NCI-H187 treated with DMSO at 0.1 percent for 48 hours (cell line): Measurements from ENCODE around the gene KIAA0586.
"Not testable (repeated sequence)": the region's sequence is repeated elsewhere in the genome, so short reads cannot be mapped to it uniquely, and the experiment has no call there.

Experiments used
- DNase-seq: peaks from one replicate; lab custom pipeline; 2025; lab: John Stamatoyannopoulos, UW

KIAA0586 gene

DNA sequence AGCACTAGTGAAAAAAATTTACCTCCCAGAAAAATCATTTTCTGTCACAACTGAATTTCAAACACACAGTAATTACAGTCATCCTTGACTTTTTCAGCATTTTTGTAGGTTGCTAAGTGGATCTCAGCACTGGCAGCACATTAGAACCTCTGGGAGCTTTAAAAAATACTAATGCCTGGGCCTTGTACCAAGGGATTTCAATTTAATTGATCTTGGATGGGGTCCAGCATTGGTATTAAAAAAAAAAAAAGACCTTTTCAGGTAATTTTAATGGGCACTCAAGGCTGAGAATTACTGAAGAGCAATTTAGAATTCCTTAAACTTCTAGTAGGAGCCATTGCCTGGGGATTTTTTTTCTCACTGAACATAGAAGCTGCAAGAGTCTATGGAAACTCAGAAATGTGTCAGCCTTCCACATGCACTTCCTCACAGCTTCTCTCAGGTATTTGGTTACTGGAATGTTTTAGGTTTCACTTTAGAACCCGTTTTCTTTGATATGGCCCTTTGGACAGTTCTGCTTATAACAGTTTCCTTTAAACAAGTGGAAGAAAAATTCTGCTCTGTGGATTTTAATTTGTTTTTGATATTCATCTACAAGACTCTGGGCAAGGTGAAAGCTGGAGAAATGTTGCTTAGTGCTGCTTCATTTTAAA is 121.7 kb downstream of the KIAA0586 start:
- no peak for DNase-seq

DNA sequence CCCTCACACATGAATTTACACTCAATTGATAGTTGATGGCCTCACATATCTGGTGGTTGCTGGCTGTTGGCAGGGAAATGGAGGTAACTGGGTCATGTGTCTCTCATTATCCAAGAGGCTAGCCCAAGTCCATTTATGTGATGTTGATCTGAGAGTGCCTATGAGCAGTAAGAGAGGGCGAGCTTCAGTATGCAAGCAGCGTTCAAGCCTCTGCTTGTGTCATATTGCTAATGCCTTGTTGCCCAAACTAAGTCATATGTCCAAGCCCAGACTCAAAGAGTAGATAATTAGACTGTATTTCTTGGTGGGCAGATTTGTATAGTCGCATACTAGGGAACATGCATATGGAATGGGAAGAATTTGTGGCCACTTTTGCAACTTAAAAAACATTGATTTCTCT is 126.4 kb downstream of the KIAA0586 start:
- no peak for DNase-seq

DNA sequence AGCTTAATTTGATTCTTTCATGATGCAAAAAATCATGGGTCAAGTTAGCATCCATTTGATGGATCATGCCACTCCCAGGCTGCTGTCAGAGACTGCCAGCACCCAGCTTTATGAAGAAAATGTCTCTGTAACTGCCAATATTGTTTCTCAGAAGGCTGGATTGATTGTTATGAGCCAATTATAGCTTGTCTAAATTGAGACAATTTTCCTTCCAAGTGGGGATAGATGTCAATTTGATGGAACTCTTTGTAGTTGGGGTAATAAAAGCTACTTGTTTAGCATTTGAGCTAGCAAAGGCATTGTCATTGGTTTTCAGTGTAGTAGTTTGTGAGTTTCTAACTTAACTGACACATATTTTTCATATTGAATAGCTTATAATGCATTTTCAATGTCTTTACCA is 128.1 kb downstream of the KIAA0586 start:
- no peak for DNase-seq

DNA sequence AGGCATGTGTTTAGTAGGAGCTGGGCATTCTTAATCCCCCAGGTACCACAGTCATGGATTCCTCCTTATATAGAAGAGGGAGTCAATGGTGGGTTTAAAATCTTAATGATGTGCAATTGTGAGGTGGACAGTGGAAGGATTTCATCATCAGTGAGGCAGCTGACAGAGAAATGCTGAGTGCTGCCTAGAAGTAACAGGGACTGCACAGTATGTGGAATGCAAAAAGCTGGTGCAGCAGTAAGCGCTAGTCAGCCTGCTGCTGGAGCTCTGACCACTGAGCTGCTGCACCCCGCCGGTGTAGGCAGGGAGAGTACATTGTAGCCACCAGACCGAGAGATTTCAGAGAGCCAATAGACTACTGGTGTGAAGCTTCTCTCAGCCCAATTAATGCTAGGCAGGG is 129.7 kb downstream of the KIAA0586 start:
- DNase-seq: no peak

DNA sequence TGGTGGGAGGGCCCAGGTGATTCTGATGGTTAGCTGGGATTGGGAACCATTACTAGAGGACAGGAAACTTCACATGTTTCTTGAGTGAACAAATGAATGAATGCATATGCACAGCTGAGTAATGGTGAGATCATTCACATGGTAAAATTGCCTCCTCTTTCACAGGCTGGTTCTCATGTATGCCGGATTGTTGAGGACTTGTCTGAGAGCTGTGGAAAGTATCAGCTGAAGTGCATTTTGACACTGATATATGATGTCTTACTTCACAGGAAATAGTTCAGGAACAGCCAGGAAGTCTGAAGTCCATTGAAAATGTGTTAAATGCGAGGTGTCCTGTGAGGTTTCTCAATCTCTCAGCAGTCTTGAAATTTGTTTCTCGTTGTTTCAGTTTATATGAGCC is 132.7 kb downstream of the KIAA0586 start:
- DNase-seq: no peak

DNA sequence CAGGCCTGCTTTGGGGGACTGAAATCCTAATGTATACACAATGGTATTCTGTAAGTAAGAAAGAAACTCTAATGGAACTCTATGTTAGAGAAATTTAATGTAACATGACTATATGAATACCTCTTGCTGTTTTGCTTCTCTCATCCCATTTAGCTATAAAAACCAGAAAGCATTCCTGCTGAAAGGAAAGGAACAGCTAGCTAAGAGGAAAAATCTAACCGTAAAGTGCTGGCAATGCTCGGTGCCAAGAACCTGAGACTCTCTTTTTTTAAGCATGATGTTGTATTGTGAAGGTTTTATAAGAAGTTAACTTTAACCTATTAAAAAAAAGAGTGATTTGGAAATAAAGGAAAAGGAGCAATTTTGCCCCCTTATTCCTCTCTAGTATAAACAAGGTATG is 134.6 kb downstream of the KIAA0586 start:
- no peak for DNase-seq

DNA sequence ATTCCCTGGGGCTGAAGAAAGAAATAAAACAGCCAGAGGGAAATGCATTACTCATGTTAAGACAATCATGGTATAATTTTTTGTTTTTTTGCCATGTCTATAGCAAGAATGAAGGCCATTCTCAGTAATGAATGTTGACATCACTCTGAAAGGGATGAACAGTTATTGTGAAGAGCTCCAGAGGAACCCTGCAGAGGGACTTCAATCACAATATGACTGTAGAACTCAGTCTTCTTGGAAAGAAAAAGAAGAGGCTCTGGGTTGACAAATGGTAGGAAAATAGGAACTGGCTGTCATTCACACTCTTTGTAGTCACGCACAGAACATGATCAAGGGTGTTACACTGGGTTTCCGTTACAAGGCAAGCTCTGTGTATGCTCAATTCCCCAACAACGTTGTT is 136.5 kb downstream of the KIAA0586 start:
- DNase-seq: no peak

DNA sequence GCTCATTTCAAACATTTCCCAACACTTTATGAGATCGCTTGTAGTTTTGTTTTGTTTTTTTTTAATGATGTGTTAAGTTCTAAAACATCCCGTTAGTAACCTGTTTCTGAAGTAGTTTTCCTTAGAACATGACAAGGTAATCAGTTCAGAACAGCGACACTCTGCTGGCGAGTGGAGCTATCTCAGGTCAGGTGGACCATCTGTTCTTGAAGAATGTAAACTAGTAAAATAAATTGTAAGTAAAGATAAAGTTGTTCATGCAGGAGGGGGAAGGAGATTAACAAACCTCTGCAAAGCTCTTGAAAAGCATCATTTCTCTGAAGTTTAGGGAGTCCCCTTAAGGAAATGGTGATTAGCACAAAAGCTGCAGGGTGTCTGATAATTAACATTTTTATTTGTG is 138.3 kb downstream of the KIAA0586 start:
- DNase-seq: no peak

DNA sequence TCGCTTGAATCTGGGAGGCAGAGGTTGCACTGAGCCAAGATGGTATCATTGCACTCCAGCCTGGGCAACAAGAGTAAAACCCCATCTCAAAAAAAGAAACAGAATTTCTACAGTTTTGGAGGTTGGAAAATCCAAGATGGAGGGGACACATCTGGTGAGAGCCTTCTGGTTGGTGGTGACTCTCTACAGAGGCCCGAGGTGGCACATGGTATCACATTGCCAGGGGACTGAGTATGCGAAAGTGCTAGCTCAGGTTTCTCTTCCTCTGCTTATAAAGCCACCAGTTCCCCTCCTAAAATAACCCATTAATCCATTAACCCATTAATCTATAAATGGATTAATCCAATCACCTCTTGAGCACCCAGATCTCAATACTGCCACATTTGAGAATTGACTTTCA is 139.5 kb downstream of the KIAA0586 start:
- no peak for DNase-seq

DNA sequence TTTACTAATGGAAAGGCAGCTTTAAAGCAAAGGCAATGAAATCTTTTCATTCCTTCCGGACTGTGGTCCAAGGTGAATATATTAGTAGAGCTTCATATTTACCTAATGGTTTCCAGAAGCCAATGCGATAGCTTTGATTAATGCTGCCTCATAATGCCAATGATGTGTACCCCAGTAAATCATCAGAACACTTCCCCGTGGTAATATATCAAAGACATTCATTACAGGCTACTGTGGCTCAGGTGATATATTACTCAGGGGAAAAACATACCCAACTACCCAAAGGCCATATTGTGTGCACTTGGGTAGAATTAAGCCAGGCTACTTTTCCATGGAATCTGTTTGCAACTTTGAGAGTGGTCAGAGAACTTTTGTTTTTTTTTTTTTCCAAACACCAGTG is 140.8 kb downstream of the KIAA0586 start:
- DNase-seq: no peak

DNA sequence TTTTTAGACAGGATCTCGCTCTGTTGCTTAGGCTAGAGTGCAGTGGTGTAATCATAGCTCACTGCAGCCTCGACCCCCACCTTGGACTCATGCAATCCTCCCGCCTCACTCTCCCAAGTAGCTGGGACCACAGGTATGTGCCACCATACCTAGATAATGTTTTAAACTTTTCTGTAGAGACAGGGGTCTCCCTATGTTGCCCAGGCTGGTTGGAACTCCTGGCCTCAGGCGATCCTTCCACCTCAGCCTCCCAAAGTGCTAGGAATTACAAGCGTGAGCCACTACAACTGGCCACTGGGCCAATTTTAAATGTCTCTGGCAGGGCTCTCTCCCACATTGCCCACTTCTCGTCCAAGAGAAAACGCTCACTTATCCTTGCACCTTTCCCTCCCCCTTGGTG is 143.7 kb downstream of the KIAA0586 start:
- no peak for DNase-seq

DNA sequence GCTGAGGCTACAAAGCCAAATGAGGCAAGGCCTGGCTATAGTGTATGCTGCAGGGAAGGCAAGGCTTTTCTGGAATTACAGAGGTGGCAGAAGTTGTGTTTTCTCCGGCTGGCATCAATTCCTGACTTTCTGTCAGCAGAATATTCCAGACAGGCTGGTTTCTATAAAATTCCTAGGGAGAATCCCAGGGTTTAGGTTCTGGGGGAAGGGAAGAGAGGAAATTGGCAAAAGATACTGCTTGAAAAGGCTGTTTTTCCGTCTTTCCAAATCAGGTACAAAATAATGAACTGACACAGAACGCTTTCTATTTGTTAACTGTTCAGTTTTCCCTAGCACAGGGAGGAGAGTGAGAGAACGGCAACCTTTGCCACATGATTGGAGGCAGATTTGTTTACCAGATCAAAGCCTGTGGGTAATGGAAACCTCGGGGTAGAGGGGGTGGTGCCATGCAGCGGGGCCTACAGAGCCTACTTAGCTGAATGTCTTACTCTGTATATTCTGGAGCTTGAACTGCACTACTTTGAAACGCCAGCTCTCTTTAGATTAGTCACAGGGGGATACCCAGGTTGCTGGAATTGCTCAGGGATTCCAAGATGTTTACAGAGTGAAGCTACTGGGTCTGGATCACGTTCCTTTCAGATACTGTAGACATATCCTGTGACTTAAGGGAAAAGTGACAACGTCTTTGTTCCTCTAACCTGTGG is 144.4 kb downstream of the KIAA0586 start:
- DNase-seq: no peak

DNA sequence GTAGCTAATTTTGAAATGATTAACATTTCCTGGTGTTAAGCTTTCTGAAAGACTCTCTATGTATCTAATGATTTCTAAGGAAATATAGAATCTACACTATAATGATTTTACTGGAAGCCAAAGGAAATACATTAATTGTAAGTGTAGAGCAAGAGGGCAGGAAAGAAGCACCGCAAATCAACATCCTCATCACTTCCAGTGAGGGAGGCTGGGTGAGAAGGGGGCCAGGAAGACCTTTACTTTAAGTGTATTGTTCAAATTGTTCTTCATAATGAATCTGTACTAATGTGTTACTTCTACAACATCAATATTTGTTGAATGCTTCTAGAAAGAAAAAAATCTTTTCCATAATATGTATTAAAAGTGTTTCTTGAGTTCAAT is 144.9 kb downstream of the KIAA0586 start:
- DNase-seq: no peak

DNA sequence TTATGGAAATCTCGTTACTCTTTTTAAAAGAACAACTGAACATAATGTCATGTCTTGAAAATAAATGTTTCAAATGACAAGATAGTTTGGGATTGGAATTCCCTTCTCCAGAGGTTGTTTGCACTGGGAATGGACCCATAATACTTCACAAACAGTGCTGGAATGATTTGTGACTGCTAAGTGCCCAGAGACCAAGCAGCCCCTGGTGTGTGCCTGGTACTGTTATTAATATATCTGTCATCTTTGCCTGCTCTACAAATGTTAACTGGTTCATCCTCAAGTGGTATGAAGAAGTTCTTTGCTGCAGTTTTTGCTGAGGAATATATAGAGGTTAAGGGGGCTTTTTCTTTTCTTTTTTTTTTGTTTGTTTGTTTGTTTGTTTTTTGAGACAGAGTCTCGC is 145.3 kb downstream of the KIAA0586 start:
- no peak for DNase-seq

DNA sequence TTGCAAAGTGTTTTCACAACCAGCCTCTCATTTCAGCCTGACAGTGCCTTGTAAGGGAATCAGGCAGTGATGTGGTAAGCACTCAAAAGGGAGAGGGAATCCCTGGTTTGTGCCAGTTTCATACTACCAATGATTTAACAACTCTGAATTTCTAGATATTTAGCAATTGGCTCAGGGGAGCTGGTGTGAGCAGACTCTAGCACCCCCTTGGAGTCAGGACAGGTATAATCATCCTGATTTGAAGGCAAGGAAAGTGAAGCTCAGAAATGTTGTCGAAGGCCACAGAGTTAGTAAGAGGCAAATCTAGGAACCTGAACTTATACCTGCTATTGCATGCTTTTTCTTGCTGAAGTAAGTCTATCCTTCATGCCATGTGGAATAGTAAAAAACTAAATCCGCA is 147.1 kb downstream of the KIAA0586 start:
- no peak for DNase-seq

DNA sequence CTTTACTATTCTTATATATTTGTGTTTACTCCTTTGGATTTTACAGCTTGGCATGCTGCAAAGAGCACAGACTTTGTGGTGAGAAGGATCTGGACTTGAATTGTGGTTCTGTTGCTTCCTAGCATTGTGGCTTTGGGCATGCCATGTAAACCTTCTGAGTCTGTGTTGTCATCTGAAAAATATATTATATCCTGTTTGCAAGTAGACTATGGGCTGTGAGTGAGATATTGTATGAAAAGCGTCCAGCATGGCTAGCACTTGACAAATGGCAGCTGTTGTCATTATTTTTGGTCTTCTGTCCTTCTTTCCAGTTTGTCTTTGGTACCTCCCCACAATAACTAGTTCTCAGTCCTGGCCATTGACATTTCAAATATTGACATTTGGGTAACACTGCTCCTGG is 148.4 kb downstream of the KIAA0586 start:
- DNase-seq: no peak

DNA sequence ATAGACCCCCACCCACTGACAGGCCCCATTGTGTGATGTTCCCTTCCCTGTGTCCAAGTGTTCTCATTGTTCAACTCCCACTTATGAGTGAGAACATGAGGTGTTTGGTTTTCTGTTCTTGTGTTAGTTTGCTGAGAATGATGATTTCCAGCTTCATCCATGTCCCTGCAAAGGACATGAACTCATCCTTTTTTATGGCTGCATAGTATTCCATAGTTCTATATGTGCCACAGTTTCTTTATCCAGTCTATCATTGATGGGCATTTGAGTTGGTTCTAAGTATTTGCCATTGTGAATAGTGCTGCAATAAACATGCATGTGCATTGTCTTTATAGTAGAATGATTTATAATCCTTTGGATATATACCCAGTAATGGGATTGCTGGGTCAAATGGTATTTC is 152.5 kb downstream of the KIAA0586 start:
- not testable (repeated sequence) for DNase-seq

DNA sequence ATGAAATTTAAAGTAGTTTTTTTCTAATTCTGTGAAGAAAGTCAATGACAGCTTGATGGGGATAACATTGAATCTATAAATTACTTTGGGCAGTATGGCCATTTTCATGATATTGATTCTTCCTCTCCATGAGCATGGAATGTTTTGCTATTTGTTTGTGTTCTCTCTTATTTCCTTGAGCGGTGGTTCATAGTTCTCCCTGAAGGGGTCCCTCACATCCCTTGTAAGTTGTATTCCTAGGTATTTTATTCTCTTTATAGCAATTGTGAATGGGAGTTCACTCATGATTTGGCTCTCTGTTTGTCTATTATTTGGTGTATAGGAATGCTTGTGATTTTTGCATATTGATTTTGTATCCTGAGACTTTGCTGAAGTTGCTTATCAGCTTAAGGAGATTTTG is 153.9 kb downstream of the KIAA0586 start:
- not testable (repeated sequence) for DNase-seq

DNA sequence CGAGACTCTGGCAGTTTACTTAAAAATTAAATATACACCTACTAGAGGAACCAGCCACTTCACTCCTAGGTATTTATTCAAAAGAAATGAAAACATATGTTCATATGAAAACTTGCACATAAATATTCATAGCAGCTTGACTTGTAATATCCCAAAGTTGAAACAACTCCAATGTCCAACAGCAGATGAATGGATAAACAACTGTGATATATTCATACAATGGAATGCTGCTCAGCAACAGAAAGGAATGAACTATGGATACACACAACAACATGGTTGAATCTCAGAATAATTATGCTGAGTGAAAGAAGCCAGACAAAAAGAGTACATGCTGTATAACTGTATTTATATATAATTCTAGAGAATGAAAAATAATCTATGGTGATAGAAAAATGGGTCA is 156.9 kb downstream of the KIAA0586 start:
- no peak for DNase-seq

DNA sequence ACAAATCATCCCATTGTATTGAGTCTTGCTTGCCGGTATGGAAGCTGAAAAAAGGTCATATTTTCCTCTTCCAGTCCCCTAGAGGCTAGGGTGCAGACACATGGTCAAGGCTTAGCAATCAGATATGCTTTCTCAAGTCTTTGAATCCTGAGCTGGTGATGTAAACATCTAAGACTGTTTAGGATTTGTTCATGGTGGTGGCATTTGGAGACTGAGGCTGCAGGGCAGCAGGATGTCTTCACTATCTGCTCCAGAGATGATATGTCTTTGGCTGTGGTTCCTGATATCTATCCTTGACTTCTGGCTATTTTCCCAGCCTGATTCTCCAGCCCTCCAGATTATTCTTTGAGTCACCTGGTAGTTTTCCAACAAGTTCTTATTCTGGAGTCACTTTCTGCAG is 159.8 kb downstream of the KIAA0586 start:
- no peak for DNase-seq

DNA sequence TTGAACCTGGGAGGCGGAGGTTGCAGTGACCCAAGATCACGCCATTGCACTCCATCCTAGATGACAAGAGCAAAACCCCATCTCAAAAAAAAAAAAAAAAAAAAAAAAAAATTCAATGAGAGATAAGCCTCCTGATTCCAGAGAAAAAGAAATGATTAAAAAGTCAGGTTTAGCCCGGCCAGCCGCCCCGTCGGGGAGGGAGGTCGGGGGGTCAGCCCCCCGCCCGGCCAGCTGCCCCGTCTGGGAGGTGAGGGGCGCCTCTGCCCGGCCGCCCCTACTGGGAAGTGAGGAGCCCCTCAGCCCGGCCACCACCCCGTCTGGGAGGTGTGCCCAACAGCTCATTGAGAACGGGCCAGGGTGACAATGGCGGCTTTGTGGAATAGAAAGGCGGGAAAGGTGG is 160.8 kb downstream of the KIAA0586 start:
- not testable (repeated sequence) for DNase-seq

DNA sequence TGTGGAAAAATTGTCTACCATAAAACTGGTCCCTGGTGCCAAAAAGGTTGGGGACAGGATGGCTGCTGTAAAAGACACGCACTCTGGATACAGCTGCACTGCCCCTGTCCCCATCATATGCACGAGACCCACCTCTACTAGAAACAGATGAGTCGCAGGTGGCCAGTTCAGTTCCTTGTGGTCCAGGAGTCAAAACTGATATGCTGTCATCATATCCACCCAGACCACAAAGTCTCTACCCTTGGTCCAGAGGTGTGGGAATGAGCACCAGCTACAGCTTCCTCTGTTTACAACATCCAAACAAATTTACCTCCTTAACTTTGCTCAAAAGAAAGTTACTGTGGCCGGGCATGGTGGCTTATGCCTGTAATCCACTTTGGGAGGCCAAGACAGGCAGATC is 166.5 kb downstream of the KIAA0586 start:
- no peak for DNase-seq

DNA sequence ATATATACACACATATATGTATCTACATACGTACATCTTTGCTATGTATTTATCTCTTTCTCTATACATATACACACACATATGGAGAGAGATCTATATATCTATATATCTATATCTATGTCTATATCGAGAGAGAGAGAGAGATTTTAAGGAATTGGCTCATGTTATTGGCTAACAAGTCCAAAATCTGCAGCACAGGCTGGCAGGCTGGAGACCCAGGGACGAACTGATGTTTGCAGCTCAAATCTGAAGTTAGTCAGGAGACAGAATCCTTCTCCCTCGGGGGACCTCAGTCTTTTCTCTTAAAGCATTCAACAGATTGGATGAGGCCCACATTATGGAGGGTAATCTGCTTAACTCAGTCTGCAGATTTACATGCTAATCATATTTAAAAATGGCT is 169.5 kb downstream of the KIAA0586 start:
- no peak for DNase-seq
